BLaER1 (cell line): ENCODE measurements around the gene YBX1.

ENCODE experiments used
- H3K27ac ChIP-seq: shearing (Covaris generic); formaldehyde crosslinking; 2 replicates; pipeline ENCODE4 v1.8.1; 2022
- H3K27me3 ChIP-seq: shearing (Covaris generic); formaldehyde crosslinking; 2 replicates; pipeline ENCODE4 v1.8.1; 2022
- H3K36me3 ChIP-seq: shearing (Covaris generic); formaldehyde crosslinking; 2 replicates; pipeline ENCODE4 v1.8.1; 2022
- H3K4me1 ChIP-seq: shearing (Covaris generic); formaldehyde crosslinking; 2 replicates; pipeline ENCODE4 v1.8.1; 2022
- H3K4me2 ChIP-seq: shearing (Covaris generic); formaldehyde crosslinking; 2 replicates; pipeline ENCODE4 v1.8.1; 2022
- H3K4me3 ChIP-seq: shearing (Covaris generic); formaldehyde crosslinking; 2 replicates; pipeline ENCODE4 v1.8.1; 2022
- H3K9ac ChIP-seq: shearing (Covaris generic); formaldehyde crosslinking; 2 replicates; pipeline ENCODE4 v1.8.1; 2022
- H3K9me3 ChIP-seq: shearing (Covaris generic); formaldehyde crosslinking; 2 replicates; pipeline ENCODE4 v1.8.1; 2022
- H4K20me1 ChIP-seq: shearing (Covaris generic); formaldehyde crosslinking; 2 replicates; pipeline ENCODE4 v1.8.1; 2022
- Cebpa-rat ChIP-seq: shearing (Covaris generic); IDR thresholded peaks from 2 replicates; pipeline ENCODE4 v1.8.1; 2022

The YBX1 gene

DNA sequence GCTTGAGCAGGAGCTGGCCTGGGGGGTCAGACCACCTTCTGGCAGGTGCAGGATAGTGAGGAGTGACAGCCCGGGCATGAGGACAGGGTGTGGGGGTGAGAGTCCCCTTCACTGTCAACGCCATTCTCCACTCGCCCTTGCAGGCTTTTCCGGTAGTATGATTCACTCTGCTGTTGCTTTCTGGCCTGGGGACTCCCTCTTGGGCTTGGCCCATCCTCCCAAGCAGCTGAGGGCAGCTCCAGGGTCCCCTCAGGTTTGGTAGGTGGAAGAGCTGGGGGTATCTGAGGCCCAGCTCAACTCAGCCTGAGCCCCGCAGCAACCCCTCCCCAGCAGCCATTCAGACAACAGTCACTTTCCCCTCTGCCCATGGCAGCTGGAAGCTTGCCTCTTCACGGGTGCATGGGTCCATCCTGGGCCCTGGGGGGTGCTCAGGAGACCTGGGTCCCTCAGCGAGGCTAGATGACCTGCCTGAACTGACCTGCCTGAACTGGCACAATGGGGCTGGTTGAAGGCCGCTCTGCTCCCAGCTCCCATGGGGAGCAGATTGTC lies 56.5 kb downstream of the YBX1 start:
- Histone ChIP-seq H3K9me3 (no peaks in the 10 kb centered on the region), H4K20me1 (no peaks in the 10 kb centered on the region), H3K27ac (peak overlapping the region; percentile 74), H3K36me3 (no peaks in the 10 kb centered on the region), H3K4me1 (peaks cover 45% of the 10 kb centered on the region), H3K9ac (no peak overlapping the region), H3K4me3 (no peak overlapping the region), H3K27me3 (no peaks in the 10 kb centered on the region), H3K4me2 (peak overlapping the region; percentile 40)
- no peak for TF ChIP-seq Cebpa-rat

- TF ChIP-seq Cebpa-rat: no peak
- H3K27me3 ChIP-seq: no peaks in the 10 kb centered on the region
- no peak within 1 kb of the TSS for H3K4me3 ChIP-seq
- no peak within 1 kb of the TSS for H3K9ac ChIP-seq
- H3K9me3 ChIP-seq: no peaks in the 10 kb centered on the region
- H3K27ac ChIP-seq: peak within 1 kb of the TSS; percentile 74; the same call in 1 of the 2 replicates
- H3K36me3 ChIP-seq: peaks cover 3% of the 10 kb centered on the region; the same call in 1 of the 2 replicates
- peak within 1 kb of the TSS; percentile 40 for H3K4me2 ChIP-seq
- peaks cover 44% of the 10 kb centered on the region for H3K4me1 ChIP-seq
- no peaks in the 10 kb centered on the region for H4K20me1 ChIP-seq
Measured at GRCh38 chr1:42739753-42740700, 57.8 kb downstream of the YBX1 start, which contains the start of gene CLDN19. Gene CLDN19, minus strand, starts transcription at chr1:42740236. Its CDS starts 173 bp downstream, at chr1:42740063.

DNA sequence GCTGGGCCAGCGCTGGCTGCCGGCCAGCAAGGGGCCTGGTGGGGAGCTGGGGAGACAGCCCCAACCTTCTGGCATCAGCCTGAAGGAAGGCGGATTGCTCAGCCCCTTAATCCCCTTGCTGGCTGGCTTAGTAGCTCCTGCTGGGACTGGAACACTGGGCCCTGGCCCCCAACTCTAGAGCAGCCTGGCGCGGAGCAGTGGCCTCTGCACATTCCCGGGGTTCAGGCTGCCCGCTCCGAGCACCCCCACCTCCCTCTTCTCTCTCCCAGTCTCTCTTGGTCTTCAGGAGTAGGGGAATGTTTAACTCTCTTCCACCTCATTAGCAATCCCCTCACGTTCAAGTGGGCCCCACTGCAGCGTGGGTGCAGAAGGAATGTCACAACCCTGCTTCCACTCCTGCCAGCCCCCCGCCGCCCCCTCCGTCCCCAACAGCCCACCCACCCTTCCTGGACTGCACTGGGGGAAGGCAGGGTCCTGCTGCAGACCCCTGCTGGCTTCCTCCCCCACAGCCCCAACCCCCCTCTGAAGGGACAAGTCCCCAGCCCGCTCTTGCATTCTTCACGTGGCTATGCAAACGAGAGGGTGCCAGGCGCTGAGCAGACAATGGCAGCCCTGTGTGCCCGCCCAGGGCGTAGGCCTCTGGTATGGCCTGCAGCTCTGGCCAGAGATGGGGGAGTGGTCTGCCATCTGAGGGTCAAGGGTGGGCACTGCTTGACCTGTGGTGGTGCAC lies 58.8 kb downstream of the YBX1 start:
- TF ChIP-seq Cebpa-rat: no peak
- H4K20me1 ChIP-seq: no peaks in the 10 kb centered on the region
- H3K36me3 ChIP-seq: peaks cover 13% of the 10 kb centered on the region
- 0 out of 2 replicates have a peak overlapping the region, but pooled peaks have one; percentile 13 for H3K27ac ChIP-seq
- H3K9ac ChIP-seq: no peak overlapping the region
- no peak overlapping the region for H3K4me3 ChIP-seq
- H3K9me3 ChIP-seq: no peaks in the 10 kb centered on the region
- no peaks in the 10 kb centered on the region for H3K27me3 ChIP-seq
- peaks cover 34% of the 10 kb centered on the region for H3K4me1 ChIP-seq
- H3K4me2 ChIP-seq: no peak overlapping the region

- Histone ChIP-seq H3K27me3 (no peaks in the 10 kb centered on the region), H3K4me3 (no peak overlapping the region), H3K4me1 (peaks cover 27% of the 10 kb centered on the region), H3K36me3 (peaks cover 20% of the 10 kb centered on the region), H3K27ac (no peak overlapping the region), H4K20me1 (no peaks in the 10 kb centered on the region), H3K4me2 (no peak overlapping the region), H3K9me3 (no peaks in the 10 kb centered on the region), H3K9ac (no peak overlapping the region)
- TF ChIP-seq Cebpa-rat: no peak
Measured at GRCh38 chr1:42741706-42742105, 59.5 kb downstream of the YBX1 start.

GRCh38 chr1:42742141-42742540 lies 59.9 kb downstream of the YBX1 start:
- Histone ChIP-seq H3K9ac (no peak overlapping the region), H3K27ac (no peak overlapping the region)
- TF ChIP-seq Cebpa-rat: no peak

GRCh38 chr1:42742617-42743316 lies 60.5 kb downstream of the YBX1 start:
- Histone ChIP-seq H3K27ac (no peak overlapping the region), H3K36me3 (peaks cover 31% of the 10 kb centered on the region), H3K4me1 (peaks cover 16% of the 10 kb centered on the region), H3K27me3 (no peaks in the 10 kb centered on the region), H3K9me3 (no peaks in the 10 kb centered on the region), H3K9ac (no peak overlapping the region), H4K20me1 (no peaks in the 10 kb centered on the region), H3K4me2 (no peak overlapping the region), H3K4me3 (no peak overlapping the region)
- no peak for TF ChIP-seq Cebpa-rat

More at GRCh38 chr1:42742141-42742540, 59.9 kb downstream of the YBX1 start:
- no peaks in the 10 kb centered on the region for H4K20me1 ChIP-seq
- peaks cover 23% of the 10 kb centered on the region for H3K4me1 ChIP-seq
- no peaks in the 10 kb centered on the region for H3K27me3 ChIP-seq
- peaks cover 24% of the 10 kb centered on the region for H3K36me3 ChIP-seq
- no peak overlapping the region for H3K4me2 ChIP-seq
- H3K9me3 ChIP-seq: no peaks in the 10 kb centered on the region
- H3K4me3 ChIP-seq: no peak overlapping the region

DNA sequence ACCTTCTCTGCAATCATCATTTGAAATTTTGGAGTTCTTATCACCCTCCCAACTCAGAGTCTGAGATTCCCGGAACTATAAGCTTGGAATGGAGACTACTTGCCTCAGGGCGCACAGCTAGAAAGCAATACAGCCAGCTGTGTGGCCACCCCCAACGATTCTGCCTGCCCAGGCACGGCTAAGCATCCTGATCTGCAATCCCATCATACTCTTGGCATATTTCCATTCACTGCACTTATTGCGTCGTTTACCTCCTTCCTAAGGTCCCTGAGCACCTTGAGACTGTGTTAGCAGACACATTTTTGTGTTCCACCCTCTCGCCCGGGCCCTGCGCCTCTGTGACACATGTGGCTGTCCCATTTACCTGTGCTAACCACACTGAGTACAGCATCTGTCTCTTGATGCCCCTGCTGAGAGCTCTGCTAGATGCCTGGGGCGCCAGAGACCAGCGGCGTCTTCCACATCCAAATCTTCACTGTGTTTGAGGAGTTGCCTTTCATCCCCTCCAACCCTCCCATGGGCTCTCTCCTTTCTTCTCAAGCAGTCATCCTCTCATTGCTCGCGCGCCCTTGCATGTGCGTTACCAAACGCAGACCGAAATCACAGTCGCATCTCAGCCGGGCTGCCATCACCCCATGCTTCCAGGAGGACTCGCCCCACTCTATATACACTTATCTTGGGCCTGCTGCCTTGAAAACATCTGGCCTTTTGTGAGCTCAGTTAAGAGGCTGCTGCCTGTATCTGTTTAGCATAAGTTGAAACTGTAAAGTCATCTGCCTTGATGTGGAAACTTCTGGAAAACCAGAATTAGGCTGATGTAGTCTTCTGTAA lies 61.3 kb downstream of the YBX1 start:
- Histone ChIP-seq H3K36me3 (peaks cover 38% of the 10 kb centered on the region), H3K4me1 (peaks cover 9% of the 10 kb centered on the region), H3K4me2 (no peak overlapping the region), H3K9ac (no peak overlapping the region), H3K4me3 (no peak overlapping the region), H3K9me3 (no peaks in the 10 kb centered on the region), H4K20me1 (no peaks in the 10 kb centered on the region), H3K27ac (no peak overlapping the region), H3K27me3 (no peaks in the 10 kb centered on the region)
- no peak for TF ChIP-seq Cebpa-rat

DNA sequence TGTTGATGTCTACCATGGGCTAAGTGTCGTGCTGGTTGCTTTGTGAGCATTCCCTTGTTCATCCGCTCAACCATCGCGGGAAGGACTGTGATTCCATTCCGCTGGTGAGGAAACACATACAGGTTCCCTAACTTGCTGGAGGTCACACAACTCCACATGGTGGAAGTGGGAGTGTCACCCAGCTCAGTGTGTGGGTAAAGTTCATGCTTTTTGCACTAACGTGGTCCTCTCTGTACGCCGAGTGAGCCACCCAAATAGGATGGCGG lies 61.9 kb downstream of the YBX1 start:
- H4K20me1 ChIP-seq: no peaks in the 10 kb centered on the region
- no peaks in the 10 kb centered on the region for H3K27me3 ChIP-seq
- no peak overlapping the region for H3K9ac ChIP-seq
- H3K9me3 ChIP-seq: no peaks in the 10 kb centered on the region
- H3K4me2 ChIP-seq: no peak overlapping the region
- no peak overlapping the region for H3K4me3 ChIP-seq
- H3K36me3 ChIP-seq: peaks cover 44% of the 10 kb centered on the region
- no peak overlapping the region for H3K27ac ChIP-seq
- H3K4me1 ChIP-seq: peaks cover 3% of the 10 kb centered on the region
- TF ChIP-seq Cebpa-rat: no peak

DNA sequence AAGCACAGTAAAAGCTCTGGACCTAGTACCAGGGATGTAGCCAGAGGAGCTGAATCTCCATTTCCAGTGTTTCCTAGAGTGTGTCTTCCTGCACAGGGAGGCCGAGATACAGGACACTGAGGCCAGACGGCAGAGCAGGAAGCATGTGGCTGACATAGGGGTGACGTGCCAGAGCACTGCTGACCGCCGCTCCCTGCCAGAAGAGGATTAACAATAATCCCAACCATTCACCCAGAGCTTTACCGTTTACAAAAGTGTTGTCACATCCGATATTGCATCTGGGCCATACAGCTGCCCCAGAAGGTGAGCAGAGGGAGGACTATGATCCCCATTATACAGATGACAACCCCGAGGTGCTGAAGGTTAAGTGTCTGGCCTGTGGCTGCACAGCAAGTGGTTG lies 63.6 kb downstream of the YBX1 start:
- no peak overlapping the region for H3K27ac ChIP-seq
- H3K36me3 ChIP-seq: peaks cover 57% of the 10 kb centered on the region
- no peak for TF ChIP-seq Cebpa-rat
- no peaks in the 10 kb centered on the region for H3K4me1 ChIP-seq
- no peak overlapping the region for H3K4me3 ChIP-seq
- no peaks in the 10 kb centered on the region for H4K20me1 ChIP-seq
- no peak overlapping the region for H3K4me2 ChIP-seq
- no peak overlapping the region for H3K9ac ChIP-seq
- H3K27me3 ChIP-seq: no peaks in the 10 kb centered on the region
- no peaks in the 10 kb centered on the region for H3K9me3 ChIP-seq
